Neural progenitor cell (in vitro differentiated cells): ENCODE measurements around the gene AUP1. TPM values are rescaled to one million over a fixed set of nuclear protein-coding genes. Genes with fewer than 3 reads are reported as not detected.

Experiments
- DNase-seq: peaks from one replicate; pipeline ENCODE4 v3.0.0-alpha.2; 2016; ENCODE audit warnings: low spot score
- H2AFZ ChIP-seq: fragments of 200-600 bp; sonication (generic); replicated peaks from 2 replicates; pipeline ENCODE4 v1.6.1; 2016; ENCODE audit warnings: antibody characterized with exemption
- H3F3A ChIP-seq: fragments of 200-600 bp; sonication (generic); 2 replicates; pipeline ENCODE4 v1.6.1; 2016; ENCODE audit warnings: antibody characterized with exemption, low read depth
- H3K27ac ChIP-seq: fragments of 200-600 bp; sonication (generic); 2 replicates; pipeline ENCODE4 v1.5.1; 2016; ENCODE audit warnings: mild to moderate bottlenecking
- H3K27me3 ChIP-seq: fragments of 200-600 bp; sonication (generic); 2 replicates; pipeline ENCODE4 v1.6.1; 2016; ENCODE audit warnings: mild to moderate bottlenecking, moderate library complexity
- H3K36me3 ChIP-seq: fragments of 200-600 bp; sonication (generic); 2 replicates; pipeline ENCODE4 v1.5.1; 2016
- H3K4me1 ChIP-seq: fragments of 200-600 bp; sonication (generic); 2 replicates; pipeline ENCODE4 v1.6.1; 2016; ENCODE audit warnings: mixed run types
- H3K4me2 ChIP-seq: fragments of 200-600 bp; sonication (generic); 2 replicates; pipeline ENCODE4 v1.6.1; 2016
- H3K4me3 ChIP-seq: fragments of 200-600 bp; sonication (generic); 2 replicates; pipeline ENCODE4 v1.5.1; 2016
- H3K79me2 ChIP-seq: fragments of 200-600 bp; sonication (generic); 2 replicates; pipeline ENCODE4 v1.6.1; 2016; ENCODE audit warnings: low read depth
- H3K9ac ChIP-seq: fragments of 200-600 bp; sonication (generic); 2 replicates; pipeline ENCODE4 v1.6.1; 2016
- H3K9me3 ChIP-seq: fragments of 200-600 bp; sonication (generic); 2 replicates; pipeline ENCODE4 v1.5.1; 2016; ENCODE audit warnings: low read depth
- H4K20me1 ChIP-seq: fragments of 200-600 bp; sonication (generic); 2 replicates; pipeline ENCODE4 v1.6.1; 2016; ENCODE audit warnings: low read depth
- H3K27ac Mint-ChIP-seq: 3 replicates; pipeline ENCODE4 v1.8.0; 2021; ENCODE audit warnings: mixed read lengths
- H3K27me3 Mint-ChIP-seq: 2 replicates; pipeline ENCODE4 v1.8.0; 2022; ENCODE audit warnings: low read depth, mild to moderate bottlenecking, inconsistent platforms, moderate library complexity, mixed read lengths; ENCODE audit not compliant: insufficient read depth
- H3K36me3 Mint-ChIP-seq: 3 replicates; pipeline ENCODE4 v1.8.0; 2021; ENCODE audit warnings: mixed read lengths
- H3K4me1 Mint-ChIP-seq: 3 replicates; pipeline ENCODE4 v1.8.0; 2021; ENCODE audit warnings: mixed read lengths
- H3K4me3 Mint-ChIP-seq: 3 replicates; pipeline ENCODE4 v1.8.0; 2021; ENCODE audit warnings: mild to moderate bottlenecking, moderate library complexity, mixed read lengths
- H3K9me3 Mint-ChIP-seq: 3 replicates; pipeline ENCODE4 v1.8.0; 2020; ENCODE audit warnings: mixed read lengths
- EZH2 ChIP-seq: fragments of 200-600 bp; sonication (generic); IDR thresholded peaks from 2 replicates; pipeline ENCODE4 v1.6.1; 2017; ENCODE audit warnings: antibody characterized with exemption, mild to moderate bottlenecking, moderate library complexity
- EZH2phosphoT487 ChIP-seq: fragments of 200-600 bp; sonication (generic); IDR thresholded peaks from 2 replicates; pipeline ENCODE4 v1.6.1; 2017; ENCODE audit warnings: antibody characterized with exemption
- total RNA-seq: library from RNA; depleted of rRNA; stranded (reverse); fragments of >200 nt; gene quantifications from 2 replicates; pipeline ENCODE4 v1.2.3, GENCODE V29; 2015; ENCODE audit warnings: low replicate concordance
- TF ChIP-seq, protein P1 (sequence below): fragments of 200-600 bp; sonication (generic); IDR thresholded peaks from 2 replicates; pipeline ENCODE4 v1.5.1; 2017; ENCODE audit warnings: antibody characterized with exemption, mild to moderate bottlenecking

The AUP1 gene
- total RNA-seq, 1 donor from 2014 or later = 47.9 TPM

DNA sequence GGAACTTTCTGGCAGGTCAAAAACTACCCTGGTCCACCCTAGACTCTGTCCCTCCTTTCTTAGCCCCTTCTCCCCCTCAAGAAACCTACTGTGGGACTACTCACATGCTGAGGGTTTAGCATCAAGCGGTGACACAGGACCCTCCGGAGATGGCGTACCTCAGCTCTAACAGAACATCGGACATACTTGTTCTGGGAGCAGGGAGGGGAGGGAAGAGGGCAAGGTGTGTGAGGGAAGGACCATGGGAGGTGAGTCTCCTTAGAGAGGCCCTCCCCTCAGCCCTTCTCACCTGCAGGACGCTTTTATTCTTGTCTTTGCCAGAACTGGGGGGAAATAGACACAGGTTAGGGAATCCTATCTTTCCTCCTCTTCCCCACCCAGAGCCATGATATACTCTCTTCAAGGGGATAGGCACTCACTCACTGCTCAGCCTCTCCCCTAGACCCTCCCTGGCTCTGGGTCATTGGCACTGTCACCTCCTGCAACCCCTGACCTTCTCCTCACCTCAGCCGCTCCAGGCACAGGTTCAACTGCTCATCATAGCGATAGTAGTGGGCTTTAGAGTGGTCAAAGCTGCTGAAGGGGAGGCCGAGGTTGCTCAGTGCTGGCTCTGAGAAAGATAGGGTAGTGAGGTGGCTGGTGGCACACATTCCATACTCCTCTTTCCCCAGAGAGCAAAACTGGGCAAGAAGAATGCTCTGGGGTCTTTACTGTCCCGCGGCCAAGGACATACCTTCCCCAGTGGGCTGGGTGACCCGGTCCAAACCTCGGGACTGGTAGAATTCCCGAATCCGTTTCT lies 23.9 kb downstream of the AUP1 start:
- DNase-seq = no peak
- H3K4me1 ChIP-seq = peaks cover 22% of the 10 kb centered on the region
- H4K20me1 ChIP-seq = peaks cover 11% of the 10 kb centered on the region
- H3K36me3 ChIP-seq = no peaks in the 10 kb centered on the region
- no peak overlapping the region for H3K4me2 ChIP-seq
- H3F3A ChIP-seq = peaks cover 41% of the 10 kb centered on the region
- Mint-ChIP-seq H3K36me3 (peaks cover 21% of the 10 kb centered on the region), H3K4me1 (peaks cover 40% of the 10 kb centered on the region), H3K27me3 (peaks cover 70% of the 10 kb centered on the region), H3K9me3 (peaks cover 4% of the 10 kb centered on the region), H3K27ac (no peak overlapping the region), H3K4me3 (peak overlapping the region; percentile 49)
- no peak overlapping the region for H3K27ac ChIP-seq
- no peak overlapping the region for H2AFZ ChIP-seq
- TF ChIP-seq, protein P1, sequence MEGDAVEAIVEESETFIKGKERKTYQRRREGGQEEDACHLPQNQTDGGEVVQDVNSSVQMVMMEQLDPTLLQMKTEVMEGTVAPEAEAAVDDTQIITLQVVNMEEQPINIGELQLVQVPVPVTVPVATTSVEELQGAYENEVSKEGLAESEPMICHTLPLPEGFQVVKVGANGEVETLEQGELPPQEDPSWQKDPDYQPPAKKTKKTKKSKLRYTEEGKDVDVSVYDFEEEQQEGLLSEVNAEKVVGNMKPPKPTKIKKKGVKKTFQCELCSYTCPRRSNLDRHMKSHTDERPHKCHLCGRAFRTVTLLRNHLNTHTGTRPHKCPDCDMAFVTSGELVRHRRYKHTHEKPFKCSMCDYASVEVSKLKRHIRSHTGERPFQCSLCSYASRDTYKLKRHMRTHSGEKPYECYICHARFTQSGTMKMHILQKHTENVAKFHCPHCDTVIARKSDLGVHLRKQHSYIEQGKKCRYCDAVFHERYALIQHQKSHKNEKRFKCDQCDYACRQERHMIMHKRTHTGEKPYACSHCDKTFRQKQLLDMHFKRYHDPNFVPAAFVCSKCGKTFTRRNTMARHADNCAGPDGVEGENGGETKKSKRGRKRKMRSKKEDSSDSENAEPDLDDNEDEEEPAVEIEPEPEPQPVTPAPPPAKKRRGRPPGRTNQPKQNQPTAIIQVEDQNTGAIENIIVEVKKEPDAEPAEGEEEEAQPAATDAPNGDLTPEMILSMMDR = no peak
- TF ChIP-seq EZH2phosphoT487 = no peak
- TF ChIP-seq EZH2 = no peak
- no peak overlapping the region for H3K4me3 ChIP-seq
- no peaks in the 10 kb centered on the region for H3K9me3 ChIP-seq
- no peak overlapping the region for H3K9ac ChIP-seq
- H3K27me3 ChIP-seq = peaks cover 82% of the 10 kb centered on the region
- H3K79me2 ChIP-seq = peaks cover 13% of the 10 kb centered on the region

DNA sequence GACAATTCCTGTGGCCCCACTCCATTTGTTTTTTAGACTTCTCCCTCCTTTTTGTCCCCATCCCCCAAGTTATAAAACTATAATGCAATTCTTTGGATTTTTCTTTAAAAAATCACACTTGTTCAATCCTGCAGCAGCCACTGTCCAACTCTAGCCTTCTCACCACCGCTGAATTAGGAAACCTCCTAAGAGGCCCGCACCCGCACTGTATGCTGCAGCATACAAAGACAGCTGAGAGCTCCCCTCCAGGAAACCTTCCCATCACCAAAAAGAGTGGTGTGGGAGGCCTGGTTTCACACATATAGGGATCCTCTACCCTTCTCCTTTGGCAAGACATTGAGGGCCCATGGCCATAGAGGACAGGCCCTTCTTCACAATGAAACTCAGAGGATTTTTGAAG lies 24.9 kb downstream of the AUP1 start:
- peaks cover 21% of the 10 kb centered on the region for H3K36me3 Mint-ChIP-seq
- DNase-seq = no peak
- H3K27ac Mint-ChIP-seq = no peak overlapping the region

DNA sequence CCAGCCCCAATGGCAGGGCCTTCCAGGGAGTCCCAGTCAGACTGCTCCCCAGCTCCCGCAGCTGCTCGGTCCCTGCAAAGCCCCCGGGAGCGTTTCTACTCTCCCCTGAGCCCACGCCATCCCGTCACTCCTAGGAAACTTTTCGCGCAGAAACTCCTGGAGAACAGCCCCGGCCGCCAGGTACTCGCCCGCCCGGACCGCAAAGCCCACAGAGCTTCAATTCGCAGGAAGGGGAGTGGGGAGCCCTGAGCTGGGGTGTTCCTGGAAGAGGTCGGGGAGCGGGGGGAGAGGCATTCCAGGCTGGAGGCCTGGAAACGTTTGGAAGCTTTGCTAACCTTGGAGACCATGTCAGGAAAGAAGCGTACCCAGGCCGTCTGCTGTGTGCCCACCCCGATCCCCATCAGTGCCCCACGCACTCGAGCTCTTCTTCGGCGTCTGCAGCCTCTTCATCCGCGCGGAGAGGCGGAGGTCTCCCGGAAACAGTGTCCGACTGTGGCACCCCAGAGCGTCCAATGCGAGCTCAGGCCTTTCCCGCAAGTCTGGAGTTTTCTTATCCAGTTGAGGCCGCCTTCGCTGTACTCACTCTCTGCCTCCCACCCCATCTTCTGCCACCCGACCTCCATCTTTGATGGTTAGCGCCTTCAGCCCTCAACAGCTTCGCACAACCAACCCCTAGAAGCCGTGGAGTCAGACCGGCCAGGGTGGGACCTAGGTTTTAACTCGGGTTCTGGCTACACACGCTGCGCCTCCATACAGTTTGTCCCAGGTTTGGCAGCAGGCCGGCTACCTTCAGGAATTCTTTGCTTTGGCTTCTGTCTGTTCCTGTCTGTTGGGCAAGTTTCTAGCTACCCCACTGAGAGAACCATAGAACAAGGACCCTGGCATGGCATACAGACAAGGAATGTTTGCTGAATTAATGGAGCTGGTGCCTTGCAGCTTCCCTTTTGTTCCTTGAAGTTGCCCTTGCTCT lies 25.7 kb downstream of the AUP1 start:
- Histone ChIP-seq H3K27me3 (peaks cover 82% of the 10 kb centered on the region), H4K20me1 (peaks cover 29% of the 10 kb centered on the region), H3K27ac (no peak overlapping the region), H3K9ac (no peak overlapping the region), H3K9me3 (no peaks in the 10 kb centered on the region), H2AFZ (peak overlapping the region; percentile 67), H3K4me2 (peak overlapping the region; percentile 85), H3K4me3 (peak overlapping the region; percentile 46), H3K36me3 (no peaks in the 10 kb centered on the region), H3K79me2 (peaks cover 13% of the 10 kb centered on the region), H3K4me1 (peaks cover 31% of the 10 kb centered on the region), H3F3A (peaks cover 44% of the 10 kb centered on the region)
- peaks cover 21% of the 10 kb centered on the region for H3K36me3 Mint-ChIP-seq
- H3K27me3 Mint-ChIP-seq = peaks cover 75% of the 10 kb centered on the region
- no peak for TF ChIP-seq EZH2
- TF ChIP-seq EZH2phosphoT487 = no peak
- TF ChIP-seq, protein P1 = no peak
- H3K27ac Mint-ChIP-seq = no peak overlapping the region
- peaks cover 2% of the 10 kb centered on the region for H3K9me3 Mint-ChIP-seq
- peaks cover 48% of the 10 kb centered on the region for H3K4me1 Mint-ChIP-seq
- peak overlapping the region; percentile 80 for H3K4me3 Mint-ChIP-seq
- DNase-seq = no peak

More for the DNA sequence above, 24.9 kb downstream of the AUP1 start:
- Histone ChIP-seq H3K9ac (no peak overlapping the region), H3K4me3 (no peak overlapping the region), H3K79me2 (peaks cover 13% of the 10 kb centered on the region), H3F3A (peaks cover 45% of the 10 kb centered on the region), H3K27ac (no peak overlapping the region), H3K9me3 (no peaks in the 10 kb centered on the region), H3K4me2 (no peak overlapping the region), H3K36me3 (no peaks in the 10 kb centered on the region), H2AFZ (no peak overlapping the region), H3K27me3 (peaks cover 82% of the 10 kb centered on the region), H3K4me1 (peaks cover 23% of the 10 kb centered on the region), H4K20me1 (peaks cover 21% of the 10 kb centered on the region)
- TF ChIP-seq, protein P1 = no peak
- no peak for TF ChIP-seq EZH2phosphoT487
- TF ChIP-seq EZH2 = no peak
- Mint-ChIP-seq H3K4me1 (peaks cover 44% of the 10 kb centered on the region), H3K9me3 (peaks cover 2% of the 10 kb centered on the region), H3K4me3 (peak overlapping the region; percentile 25), H3K27me3 (peaks cover 72% of the 10 kb centered on the region)
